ENCODE data around the gene RAB3A. TPM values are rescaled to one million over a fixed set of nuclear protein-coding genes. Genes with fewer than 3 reads are reported as not detected.

RAB3A gene
- total RNA-seq, 3 donors from 2014 or later (not counting 1 experiment from before 2014, with no cell fraction given), result 5.2 to 7.8 (median 7.6) TPM

DNA sequence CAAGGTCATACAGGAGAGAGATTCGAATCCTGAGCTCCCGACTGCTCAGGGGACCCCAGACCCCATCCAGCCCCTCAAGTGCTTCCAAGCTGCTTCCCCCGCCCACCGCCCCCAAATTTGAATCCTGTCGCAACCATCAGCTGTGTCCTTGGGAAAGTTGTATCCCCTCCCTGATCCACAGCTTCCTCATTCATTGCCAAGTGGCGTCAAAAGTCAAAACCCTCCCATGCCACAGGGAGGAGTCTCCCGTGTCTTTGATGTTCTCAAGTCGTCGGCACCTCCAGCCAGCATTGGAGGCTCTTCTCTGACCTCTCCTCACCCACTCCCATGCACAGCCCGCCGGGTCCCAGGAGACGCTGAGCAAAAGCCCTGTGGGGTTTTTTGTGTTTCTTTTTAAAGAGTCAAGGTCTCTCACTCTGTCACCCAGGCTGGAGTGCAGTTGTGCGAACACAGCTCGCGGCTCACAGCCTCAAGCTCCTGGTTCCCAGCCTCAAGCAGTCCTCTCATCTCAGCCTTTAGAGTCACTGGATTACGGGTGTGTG is 33.1 kb downstream of the RAB3A start:
- no peak for ATAC-seq
- H3K9me3 ChIP-seq (ENCODE audit: control insufficient read depth, insufficient read depth, low read length), result no peaks in the 10 kb centered on the region
- DNase-seq, result no peak
- intact Hi-C loops (cut with micrococcal nuclease), result loop anchor here (5.0 kb wide), 1 partner anchor 163 kb away; the partner anchor contains the start of gene ARRDC2
- H3K4me3 ChIP-seq (ENCODE audit: low read length), result no peak overlapping the region
- peak overlapping the region; percentile 86 for H3K27ac ChIP-seq (ENCODE audit: low read length)
- Mint-ChIP-seq H3K4me3 (no peak overlapping the region), H3K9me3 (no peaks in the 10 kb centered on the region), H3K4me1 (peaks cover 10 to 39% of the 10 kb centered on the region in 2 donors), H3K27ac (peak overlapping the region; percentile 75 to 86), H3K27me3 (ENCODE audit: low read depth in 2 of 2) (no peaks in the 10 kb centered on the region), H3K36me3 (peaks cover 5% of the 10 kb centered on the region)
- WGBS (ENCODE audit: insufficient coverage), result 70% methylated on average over 13 of the region's 16 CpGs
- no peak for TF ChIP-seq CTCF (IDR thresholded peaks at IDR 0.05)
- peaks cover 67% of the 10 kb centered on the region for H3K4me1 ChIP-seq (ENCODE audit: control insufficient read depth, insufficient read depth, low read length)
- H3K27me3 ChIP-seq (ENCODE audit: control insufficient read depth, insufficient read depth, low read length), result no peaks in the 10 kb centered on the region
- H3K36me3 ChIP-seq (ENCODE audit: control insufficient read depth, insufficient read depth, low read length), result peaks cover 9% of the 10 kb centered on the region

- DNase-seq (no peak), ATAC-seq (no peak)
- H3K36me3 ChIP-seq (ENCODE audit: control insufficient read depth, insufficient read depth, low read length), result peaks cover 14% of the 10 kb centered on the region
- no peaks in the 10 kb centered on the region for H3K27me3 ChIP-seq (ENCODE audit: control insufficient read depth, insufficient read depth, low read length)
- peak overlapping the region; percentile 86 for H3K27ac ChIP-seq (ENCODE audit: low read length)
- H3K4me1 ChIP-seq (ENCODE audit: control insufficient read depth, insufficient read depth, low read length), result peaks cover 53% of the 10 kb centered on the region
- intact Hi-C loops (cut with micrococcal nuclease), result loop anchor here (1.0 kb wide), 1 partner anchor 56 kb away; no protein-coding TSS in a partner anchor
- no peaks in the 10 kb centered on the region for H3K9me3 Mint-ChIP-seq
- peaks cover 9% of the 10 kb centered on the region for H3K36me3 Mint-ChIP-seq
- H3K4me1 Mint-ChIP-seq, result peaks cover 5 to 32% of the 10 kb centered on the region in 2 donors
- H3K4me3 ChIP-seq (ENCODE audit: low read length), result peak overlapping the region; percentile 5
- no peaks in the 10 kb centered on the region for H3K27me3 Mint-ChIP-seq (ENCODE audit: low read depth in 2 of 2)
- no peak for TF ChIP-seq CTCF (IDR thresholded peaks at IDR 0.05)
- peak overlapping the region in 1 of 2 donors; percentile 69 for H3K27ac Mint-ChIP-seq
- no peak overlapping the region for H3K4me3 Mint-ChIP-seq
- 93% methylated on average over 66 of the region's 66 CpGs for WGBS (ENCODE audit: insufficient coverage)
- no peaks in the 10 kb centered on the region for H3K9me3 ChIP-seq (ENCODE audit: control insufficient read depth, insufficient read depth, low read length)
These were observed 35.0 kb downstream of the RAB3A start for GRCh38 chr19:18168673-18169381.

- Histone ChIP-seq H3K9me3 (ENCODE audit: control insufficient read depth, insufficient read depth, low read length) (no peaks in the 10 kb centered on the region), H3K27ac (ENCODE audit: low read length) (peak overlapping the region; percentile 15), H3K27me3 (ENCODE audit: control insufficient read depth, insufficient read depth, low read length) (no peaks in the 10 kb centered on the region), H3K36me3 (ENCODE audit: control insufficient read depth, insufficient read depth, low read length) (peaks cover 20% of the 10 kb centered on the region), H3K4me1 (ENCODE audit: control insufficient read depth, insufficient read depth, low read length) (peaks cover 47% of the 10 kb centered on the region), H3K4me3 (ENCODE audit: low read length) (no peak overlapping the region)
- H3K27me3 Mint-ChIP-seq (ENCODE audit: low read depth in 2 of 2), result no peaks in the 10 kb centered on the region
- H3K4me1 Mint-ChIP-seq, result peaks cover 5 to 25% of the 10 kb centered on the region in 2 donors
- H3K9me3 Mint-ChIP-seq, result no peaks in the 10 kb centered on the region
- 69% methylated on average over 14 of the region's 14 CpGs for WGBS (ENCODE audit: insufficient coverage)
- H3K4me3 Mint-ChIP-seq, result no peak overlapping the region
- H3K27ac Mint-ChIP-seq, result no peak overlapping the region
- peak; percentile 84 to 92 (median 90) for ATAC-seq
- H3K36me3 Mint-ChIP-seq, result peaks cover 9% of the 10 kb centered on the region
- intact Hi-C loops (cut with micrococcal nuclease), result loop anchor here (1.0 kb wide), 1 partner anchor 55 kb away; no protein-coding TSS in a partner anchor
- peak; percentile 54 to 81 for DNase-seq
- TF ChIP-seq CTCF (IDR thresholded peaks at IDR 0.05), result peak; percentile 73
These were observed 35.7 kb downstream of the RAB3A start for GRCh38 chr19:18167975-18168645.
